Aortic smooth muscle cell (primary cell): ENCODE data around the gene ACADSB. TPM values are rescaled to one million over a fixed set of nuclear protein-coding genes. Genes with fewer than 3 reads are reported as not detected.

Experiments
- total RNA-seq: library from RNA; depleted of rRNA; stranded (reverse); fragments of >200 nt; gene quantifications from 2 replicates; pipeline ENCODE4 v1.2.3, GENCODE V29; 2014

The ACADSB gene
- 6.3 and 6.9 TPM in 2 replicates for total RNA-seq

DNA sequence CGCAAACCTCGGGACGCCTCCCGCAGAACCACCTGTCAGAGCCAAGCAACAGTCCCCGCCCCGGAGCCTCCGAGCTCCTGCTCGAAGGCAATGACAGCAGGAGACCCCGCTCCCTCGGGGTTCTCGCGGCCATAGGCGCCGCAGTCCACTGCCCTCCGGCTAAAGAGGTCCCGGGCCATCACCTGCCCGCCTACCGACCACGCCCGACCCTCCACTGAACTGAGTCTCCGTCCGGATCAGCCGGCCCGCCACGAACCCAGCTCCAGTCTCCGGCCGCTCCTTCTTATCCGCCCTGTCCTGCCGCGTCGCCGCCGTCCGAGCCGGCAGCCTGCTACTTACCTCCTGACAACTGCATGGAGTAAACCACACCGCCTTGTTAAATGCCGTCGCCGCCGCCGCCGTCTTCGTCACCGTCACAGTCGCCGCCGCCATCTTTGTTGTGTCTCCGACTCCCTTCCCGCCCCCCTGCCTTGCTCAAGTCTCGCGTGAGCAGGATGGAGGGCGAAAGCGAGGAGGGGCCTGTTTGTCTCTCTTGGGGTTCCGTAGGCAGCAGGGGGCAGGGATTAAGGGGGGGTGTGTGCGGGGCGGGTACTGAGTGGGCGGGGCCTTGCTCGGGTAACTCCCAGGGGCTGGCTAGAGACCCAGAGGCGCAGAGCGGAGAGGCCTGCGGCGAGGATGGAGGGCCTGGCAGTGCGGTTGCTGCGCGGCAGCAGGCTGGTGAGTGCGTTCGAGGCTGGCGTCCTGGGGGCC is at the start of gene ACADSB, which contains the start of gene IKZF5:
Gene ACADSB (plus strand): TSS at position 652 of the 750 bp plus-strand sequence. CDS start 24 bp downstream, at position 676.
Gene IKZF5 (minus strand): TSS at position 441 of the 750 bp plus-strand sequence. CDS start 10,170 bp downstream, outside the sequence.

DNA sequence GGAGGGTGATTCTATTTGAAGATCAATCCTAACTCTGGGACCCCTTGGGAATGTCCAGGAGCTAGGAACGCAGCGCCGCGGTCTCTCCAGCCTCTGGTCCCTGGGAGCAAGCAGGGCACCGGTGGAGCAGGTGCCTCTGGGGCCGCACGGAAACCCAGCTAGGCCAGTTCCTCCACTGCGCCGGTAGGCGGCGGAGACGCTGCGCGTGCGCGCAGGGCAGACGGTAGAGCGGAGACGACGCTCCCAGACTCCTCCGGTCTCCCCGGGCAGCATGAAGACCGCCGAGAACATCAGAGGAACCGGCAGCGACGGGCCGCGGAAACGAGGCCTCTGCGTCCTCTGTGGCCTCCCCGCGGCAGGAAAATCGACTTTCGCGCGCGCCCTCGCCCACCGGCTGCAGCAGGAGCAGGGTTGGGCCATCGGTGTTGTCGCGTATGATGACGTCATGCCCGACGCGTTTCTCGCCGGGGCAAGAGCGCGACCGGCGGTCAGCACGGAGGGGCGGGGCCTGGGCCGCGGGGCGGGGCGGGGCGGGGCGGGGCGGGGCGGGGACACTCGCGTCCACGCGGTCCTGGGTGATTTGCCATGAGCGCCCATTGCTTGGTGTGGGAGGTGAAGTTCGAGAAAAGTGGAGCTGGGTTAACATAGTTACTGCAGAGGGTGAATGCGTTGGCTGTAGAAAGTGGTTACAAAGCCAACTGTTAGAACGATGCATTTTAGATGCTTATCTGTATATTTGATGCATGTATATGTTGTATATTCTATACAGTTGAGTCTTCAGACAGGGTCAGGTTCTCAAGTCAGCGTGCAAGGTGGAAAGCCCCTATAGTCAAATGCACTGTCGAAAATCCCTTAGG is 28.4 kb upstream of the ACADSB start, which contains the start of gene PSTK:
Gene PSTK (plus strand): TSS at position 193 of the 857 bp plus-strand sequence. CDS start 79 bp downstream, at position 272.

Other genes starting within 250 kb of the ACADSB start
- 0.13 and 0.44 TPM in 2 replicates for gene CUZD1, start 163.1 kb upstream of the ACADSB start, total RNA-seq
- 2.9 and 3.7 TPM in 2 replicates for gene FAM24B, start 129.4 kb upstream of the ACADSB start, total RNA-seq
- gene FAM24A, start 98.4 kb upstream of the ACADSB start, total RNA-seq: not detected in 2 replicates
- 10.6 and 12.5 TPM in 2 replicates for gene C10orf88, start 54.8 kb upstream of the ACADSB start, total RNA-seq
- gene PSTK, start 28.6 kb upstream of the ACADSB start, total RNA-seq: 4.1 and 4.5 TPM in 2 replicates
- gene IKZF5, start 211 bp upstream of the ACADSB start, total RNA-seq: 1.5 and 2.9 TPM in 2 replicates
- gene HMX3, start 127.0 kb downstream of the ACADSB start, total RNA-seq: not detected in 2 replicates
- gene HMX2, start 139.1 kb downstream of the ACADSB start, total RNA-seq: not detected in 2 replicates
- gene BUB3, start 145.4 kb downstream of the ACADSB start, total RNA-seq: 226 and 246 TPM in 2 replicates